MCF 10A (cell line): ENCODE measurements around the gene SNX17. TPM values are rescaled to one million over a fixed set of nuclear protein-coding genes. Genes with fewer than 3 reads are reported as not detected.
A peak's percentile ranks its signal among the peaks of the same experiment; 100 is the strongest.

ENCODE experiments used
- Bru-seq: library from RNA; stranded (reverse); fragments of 400-500 nt; gene quantifications from one replicate; lab custom pipeline; 2021; lab: Mats Ljungman, UMichigan
- BruChase-seq, 2 experiments: library from RNA; stranded (reverse); fragments of 400-500 nt; gene quantifications; one replicate each; lab custom pipeline; 2021; lab: Mats Ljungman, UMichigan
- BruUV-seq: library from RNA; stranded (reverse); fragments of 400-500 nt; replicated peaks from 2 replicates; lab custom pipeline; 2021; lab: Mats Ljungman, UMichigan
- CTCF ChIA-PET: fragments of 300-600 bp; sonication (Branson Sonifier 250); formaldehyde crosslinking; extraction: SDS; loops from one replicate; lab custom pipeline; 2021; ENCODE audit warnings: antibody characterized with exemption, inconsistent platforms; lab: Yijun Ruan, JAX
- POLR2A ChIA-PET: fragments of 300-600, 350-650 bp; sonication (Branson Sonifier 250); formaldehyde crosslinking; extraction: SDS; loops from one replicate; lab custom pipeline; 2020; ENCODE audit warnings: antibody characterized with exemption, inconsistent platforms; lab: Yijun Ruan, JAX
- DNase-seq: peaks from one replicate; pipeline ENCODE4 v3.0.0-alpha.2; 2018; ENCODE audit not compliant: unreplicated experiment
- H3K27ac Mint-ChIP-seq: one replicate; pipeline ENCODE4 v1.8.0; 2022; ENCODE audit warnings: mild to moderate bottlenecking, low read depth, mixed read lengths; ENCODE audit not compliant: unreplicated experiment
- H3K27me3 Mint-ChIP-seq: one replicate; pipeline ENCODE4 v1.8.0; 2022; ENCODE audit warnings: mixed read lengths; ENCODE audit not compliant: insufficient read depth, unreplicated experiment
- H3K36me3 Mint-ChIP-seq: one replicate; pipeline ENCODE4 v1.8.0; 2022; ENCODE audit warnings: mild to moderate bottlenecking, moderate library complexity, mixed read lengths; ENCODE audit not compliant: insufficient read depth, unreplicated experiment
- H3K4me1 Mint-ChIP-seq: one replicate; pipeline ENCODE4 v1.8.0; 2022; ENCODE audit warnings: mixed read lengths; ENCODE audit not compliant: insufficient read depth, unreplicated experiment
- H3K4me3 Mint-ChIP-seq: one replicate; pipeline ENCODE4 v1.8.0; 2022; ENCODE audit warnings: mild to moderate bottlenecking, moderate library complexity, mixed read lengths; ENCODE audit not compliant: unreplicated experiment
- H3K9me3 Mint-ChIP-seq: one replicate; pipeline ENCODE4 v1.8.0; 2022; ENCODE audit warnings: mixed read lengths; ENCODE audit not compliant: unreplicated experiment
- intact Hi-C: fragments of 100-400 bp; cut with micrococcal nuclease; formaldehyde crosslinking; loops from 2 replicates; pipeline ENCODE4 v1.14.1; 2022
- long read RNA-seq: library from polyadenylated mRNA; stranded (forward); transcript quantifications from one replicate; pipeline ENCODE4 v2.0.0, GENCODE V29; 2022
- total RNA-seq: library from RNA; stranded (reverse); gene quantifications from 2 replicates; pipeline ENCODE4 v1.2.3, GENCODE V29; 2022
- TF ChIP-seq, protein P1 (sequence below): fragments of 200-600 bp; IDR thresholded peaks from one replicate; pipeline ENCODE4 v1.8.0; 2022; ENCODE audit warnings: antibody characterized with exemption, mild to moderate bottlenecking; ENCODE audit not compliant: unreplicated experiment

The SNX17 gene, protein sequence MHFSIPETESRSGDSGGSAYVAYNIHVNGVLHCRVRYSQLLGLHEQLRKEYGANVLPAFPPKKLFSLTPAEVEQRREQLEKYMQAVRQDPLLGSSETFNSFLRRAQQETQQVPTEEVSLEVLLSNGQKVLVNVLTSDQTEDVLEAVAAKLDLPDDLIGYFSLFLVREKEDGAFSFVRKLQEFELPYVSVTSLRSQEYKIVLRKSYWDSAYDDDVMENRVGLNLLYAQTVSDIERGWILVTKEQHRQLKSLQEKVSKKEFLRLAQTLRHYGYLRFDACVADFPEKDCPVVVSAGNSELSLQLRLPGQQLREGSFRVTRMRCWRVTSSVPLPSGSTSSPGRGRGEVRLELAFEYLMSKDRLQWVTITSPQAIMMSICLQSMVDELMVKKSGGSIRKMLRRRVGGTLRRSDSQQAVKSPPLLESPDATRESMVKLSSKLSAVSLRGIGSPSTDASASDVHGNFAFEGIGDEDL
- total RNA-seq (101 and 125 TPM in 2 replicates), Bru-seq, nascent RNA (percentile 84 among the genes with signal in this experiment), BruChase-seq, experiment 1, labeled RNA remaining after a 6-hour chase (percentile 94 among the genes with signal in this experiment), BruChase-seq, experiment 2, labeled RNA remaining after a 2-hour chase (percentile 88 among the genes with signal in this experiment)
- long read RNA-seq, transcript SNX17-201 (15 exons, 2,044 nt), result major isoform, 577 of 695 reads
- long read RNA-seq, transcript SNX17-202 (16 exons, 2,007 nt), result minor isoform, 21 of 695 reads
- long read RNA-seq, partial matches to known transcripts, result 17 of 695 reads
- long read RNA-seq, other reads (novel, unspliced or antisense), result 78 of 695 reads

DNA sequence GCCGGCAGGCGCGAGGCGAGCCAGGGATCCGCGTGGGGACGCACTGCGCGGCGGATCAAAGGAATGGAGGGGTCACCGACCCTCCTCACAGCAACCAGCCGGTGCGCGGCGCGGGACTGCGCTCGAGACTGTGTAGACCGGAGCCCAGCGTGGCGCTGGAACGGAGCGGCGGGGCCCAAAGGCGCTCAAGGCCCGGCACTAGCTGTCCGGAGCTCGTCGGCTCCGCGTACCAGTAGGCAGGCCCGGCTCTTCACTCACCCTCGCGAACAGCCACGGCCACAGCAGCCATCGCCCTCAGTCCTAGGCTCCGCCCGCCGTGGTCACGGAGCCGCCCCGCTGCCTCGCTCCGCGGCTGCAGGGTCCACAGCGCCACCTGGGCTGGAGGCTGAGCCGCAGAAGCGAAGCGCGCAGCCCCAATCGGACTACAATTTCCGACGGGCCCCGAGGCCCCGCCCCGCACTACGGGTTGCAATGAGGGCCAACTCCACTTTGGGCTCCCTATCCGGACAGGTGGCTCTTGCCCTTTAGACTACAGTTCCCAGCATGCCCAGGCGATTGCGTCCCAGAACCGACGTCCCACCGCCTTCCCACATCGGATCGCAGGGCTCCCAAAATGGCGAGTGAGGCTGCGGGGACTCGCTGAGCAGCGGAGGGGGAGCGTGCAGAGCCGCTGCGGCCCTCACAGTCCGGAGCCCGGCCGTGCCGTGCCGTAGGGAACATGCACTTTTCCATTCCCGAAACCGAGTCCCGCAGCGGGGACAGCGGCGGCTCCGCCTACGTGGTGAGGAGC, at the start of gene SNX17, which contains the start of gene EIF2B4:
TSS of gene SNX17 (plus strand) at position 591 of the 790 bp plus-strand sequence. CDS start at position 719, 128 bp downstream.
TSS of gene EIF2B4 (minus strand) at position 313 of the 790 bp plus-strand sequence. CDS start at position 289, 24 bp downstream.
- H3K4me1 Mint-ChIP-seq, result peaks cover 21% of the 10 kb centered on the region
- H3K4me3 Mint-ChIP-seq, result peak within 1 kb of the TSS; percentile 86
- ChIA-PET CTCF (interaction anchor here (0.6 to 5.7 kb wide), 14 partner anchors 10 to 940 kb away, joined by 3 to 47 read pairs (median 4); partner anchors contain the start of genes GTF3C2 and MPV17), POLR2A (interaction anchor here (0.6 to 7.8 kb wide), 25 partner anchors 9 to 1076 kb away, joined by 3 to 148 read pairs (median 5); partner anchors contain the start of genes CCDC121, GPN1, GTF3C2 and KHK)
- peak within 1 kb of the TSS; percentile 81 for H3K27ac Mint-ChIP-seq
- peaks cover 64% of the 10 kb centered on the region for H3K36me3 Mint-ChIP-seq
- TF ChIP-seq, protein P1, sequence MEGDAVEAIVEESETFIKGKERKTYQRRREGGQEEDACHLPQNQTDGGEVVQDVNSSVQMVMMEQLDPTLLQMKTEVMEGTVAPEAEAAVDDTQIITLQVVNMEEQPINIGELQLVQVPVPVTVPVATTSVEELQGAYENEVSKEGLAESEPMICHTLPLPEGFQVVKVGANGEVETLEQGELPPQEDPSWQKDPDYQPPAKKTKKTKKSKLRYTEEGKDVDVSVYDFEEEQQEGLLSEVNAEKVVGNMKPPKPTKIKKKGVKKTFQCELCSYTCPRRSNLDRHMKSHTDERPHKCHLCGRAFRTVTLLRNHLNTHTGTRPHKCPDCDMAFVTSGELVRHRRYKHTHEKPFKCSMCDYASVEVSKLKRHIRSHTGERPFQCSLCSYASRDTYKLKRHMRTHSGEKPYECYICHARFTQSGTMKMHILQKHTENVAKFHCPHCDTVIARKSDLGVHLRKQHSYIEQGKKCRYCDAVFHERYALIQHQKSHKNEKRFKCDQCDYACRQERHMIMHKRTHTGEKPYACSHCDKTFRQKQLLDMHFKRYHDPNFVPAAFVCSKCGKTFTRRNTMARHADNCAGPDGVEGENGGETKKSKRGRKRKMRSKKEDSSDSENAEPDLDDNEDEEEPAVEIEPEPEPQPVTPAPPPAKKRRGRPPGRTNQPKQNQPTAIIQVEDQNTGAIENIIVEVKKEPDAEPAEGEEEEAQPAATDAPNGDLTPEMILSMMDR, result peak; percentile 69
- no peaks in the 10 kb centered on the region for H3K27me3 Mint-ChIP-seq
- BruUV-seq, result no TSS peak
- intact Hi-C loops, result loop anchor here (1.0 kb wide), 3 partner anchors 10 to 49 kb away; partner anchors contain the start of gene ZNF513
- DNase-seq, result peak; percentile 99
- H3K9me3 Mint-ChIP-seq, result no peaks in the 10 kb centered on the region

DNA sequence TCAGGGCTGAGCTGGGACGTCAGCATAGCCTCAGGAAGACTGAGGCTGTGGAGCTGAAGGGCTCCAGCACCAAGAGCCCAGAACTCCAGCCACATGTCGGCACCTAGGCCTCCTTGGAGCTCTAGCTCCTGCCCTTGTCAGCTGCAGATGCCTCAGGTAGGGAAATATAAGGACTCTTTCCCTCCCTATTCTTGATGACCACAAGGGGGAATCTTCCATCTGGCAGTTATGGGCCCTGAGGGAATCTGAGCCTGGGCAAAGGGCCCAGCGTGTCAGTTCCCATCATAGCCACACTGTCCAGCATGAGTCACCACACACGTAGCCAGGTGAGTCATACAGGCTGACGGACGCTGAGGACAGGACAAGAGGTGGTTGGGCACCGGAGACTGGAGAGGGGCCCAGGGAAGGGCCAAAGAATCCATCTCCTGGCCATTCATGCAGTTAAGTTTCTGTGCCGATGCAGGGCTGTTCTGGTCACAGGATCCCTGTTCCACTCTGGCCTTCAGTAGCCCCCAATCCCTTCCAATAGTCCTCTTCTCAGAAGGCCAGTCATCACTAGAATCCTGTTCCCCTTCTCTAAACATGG, 49.4 kb upstream of the SNX17 start:
- TF ChIP-seq, protein P1, result peak; percentile 48
- Mint-ChIP-seq H3K4me1 (peaks cover 23% of the 10 kb centered on the region), H3K9me3 (no peaks in the 10 kb centered on the region), H3K27me3 (no peaks in the 10 kb centered on the region), H3K4me3 (peak overlapping the region; percentile 91), H3K36me3 (peaks cover 45% of the 10 kb centered on the region), H3K27ac (peak overlapping the region; percentile 99)
- peak; percentile 99 for DNase-seq
- no TSS peak for BruUV-seq
- intact Hi-C loops, result loop anchor here (1.0 to 2.0 kb wide), 3 partner anchors 35 to 362 kb away; partner anchors contain the start of genes EIF2B4, GTF3C2 and SNX17
- CTCF ChIA-PET, result interaction anchor here (0.5 to 7.8 kb wide), 14 partner anchors 11 to 245 kb away, joined by 3 to 47 read pairs (median 4); partner anchors contain the start of genes EIF2B4 and SNX17
- POLR2A ChIA-PET, result interaction anchor here (0.7 to 5.6 kb wide), 17 partner anchors 9 to 270 kb away, joined by 3 to 142 read pairs (median 5); partner anchors contain the start of genes AGBL5, EIF2B4, GTF3C2 and PPM1G

DNA sequence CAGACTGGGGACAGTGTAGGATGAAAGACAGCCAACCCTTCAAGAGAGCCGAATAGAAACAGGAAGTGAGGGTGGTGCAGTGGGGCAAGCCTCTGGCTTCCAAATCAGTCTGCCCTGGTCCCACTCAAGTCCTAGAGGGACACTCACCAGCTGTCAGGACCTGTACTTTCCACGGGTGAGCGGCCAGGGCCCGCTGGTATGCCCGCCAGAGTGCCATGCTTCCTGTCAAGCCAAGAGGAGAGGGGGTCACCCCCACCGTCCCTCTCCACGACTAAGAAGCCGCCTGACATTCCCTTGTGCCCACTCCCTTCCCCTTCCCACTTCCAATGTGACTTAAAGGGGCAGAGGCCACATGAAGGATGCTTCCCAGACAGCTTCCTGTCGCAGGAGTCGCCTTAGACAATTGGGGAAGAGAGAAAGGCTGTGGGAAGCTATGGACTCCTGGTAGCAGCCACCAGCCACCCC, 48.1 kb upstream of the SNX17 start:
- intact Hi-C loops, result no loop called here
- CTCF ChIA-PET, result interaction anchor here (0.5 to 7.8 kb wide), 10 partner anchors 15 to 399 kb away, joined by 3 to 47 read pairs (median 6); partner anchors contain the start of genes EIF2B4 and SNX17
- BruUV-seq, result TSS peak; percentile 83
- H3K27me3 Mint-ChIP-seq, result no peaks in the 10 kb centered on the region
- H3K36me3 Mint-ChIP-seq, result peaks cover 55% of the 10 kb centered on the region
- no peaks in the 10 kb centered on the region for H3K9me3 Mint-ChIP-seq
- peak; percentile 25 for DNase-seq
- H3K4me1 Mint-ChIP-seq, result peaks cover 23% of the 10 kb centered on the region
- TF ChIP-seq, protein P1, result no peak
- H3K27ac Mint-ChIP-seq, result peak overlapping the region; percentile 99
- H3K4me3 Mint-ChIP-seq, result peak overlapping the region; percentile 91
- POLR2A ChIA-PET, result interaction anchor here (0.7 to 5.6 kb wide), 32 partner anchors 10 to 351 kb away, joined by 3 to 142 read pairs (median 6); partner anchors contain the start of genes AGBL5, EIF2B4, GTF3C2 and OST4
